Smooth muscle cell (in vitro differentiated cells): ENCODE results near the gene IL4I1. TPM values are rescaled to one million over a fixed set of nuclear protein-coding genes. Genes with fewer than 3 reads are reported as not detected.

Source experiments
- DNase-seq: peaks from one replicate; lab custom pipeline; 2025; ENCODE audit not compliant: unreplicated experiment; lab: John Stamatoyannopoulos, UW
- H2AFZ ChIP-seq: fragments of 200-600 bp; sonication (generic); 2 replicates; pipeline ENCODE4 v1.6.0; 2016; ENCODE audit warnings: antibody characterized with exemption, low read depth, mild to moderate bottlenecking
- H3F3A ChIP-seq: fragments of 200-600 bp; sonication (generic); 2 replicates; pipeline ENCODE4 v1.6.0; 2017; ENCODE audit warnings: antibody characterized with exemption, low read depth
- H3K27ac ChIP-seq: fragments of 200-600 bp; sonication (generic); 2 replicates; pipeline ENCODE4 v1.5.1; 2016; ENCODE audit warnings: low read depth, mild to moderate bottlenecking
- H3K27me3 ChIP-seq: fragments of 200-600 bp; sonication (generic); 2 replicates; pipeline ENCODE4 v1.6.1; 2016; ENCODE audit warnings: low read depth, mild to moderate bottlenecking
- H3K36me3 ChIP-seq: fragments of 200-600 bp; sonication (generic); 2 replicates; pipeline ENCODE4 v1.5.1; 2016; ENCODE audit warnings: low read depth
- H3K4me1 ChIP-seq: fragments of 200-600 bp; sonication (generic); 2 replicates; pipeline ENCODE4 v1.5.1; 2016; ENCODE audit warnings: low read depth
- H3K4me2 ChIP-seq: fragments of 200-600 bp; sonication (generic); 2 replicates; pipeline ENCODE4 v1.6.0; 2016; ENCODE audit warnings: mild to moderate bottlenecking
- H3K4me3 ChIP-seq: fragments of 200-600 bp; sonication (generic); 2 replicates; pipeline ENCODE4 v1.5.1; 2016; ENCODE audit warnings: mild to moderate bottlenecking
- H3K79me2 ChIP-seq: fragments of 200-600 bp; sonication (generic); 2 replicates; pipeline ENCODE4 v1.6.0; 2016; ENCODE audit warnings: low read depth, mild to moderate bottlenecking
- H3K9ac ChIP-seq: fragments of 200-600 bp; sonication (generic); 2 replicates; pipeline ENCODE4 v1.6.0; 2016; ENCODE audit warnings: low read depth
- H3K9me3 ChIP-seq: fragments of 200-600 bp; sonication (generic); replicated peaks from 2 replicates; pipeline ENCODE4 v1.5.1; 2016; ENCODE audit warnings: low read depth
- H4K20me1 ChIP-seq: fragments of 200-600 bp; sonication (generic); 2 replicates; pipeline ENCODE4 v1.6.0; 2016; ENCODE audit warnings: low read depth
- WGBS: methylation state at CpG from one replicate; pipeline ENCODE4 v1.1.7; 2016; ENCODE audit warnings: low lambda C conversion rate; 5-methylcytosine and 5-hydroxymethylcytosine counted together
- polyA plus RNA-seq: library from polyadenylated mRNA; unstranded; fragments of >200 nt; fragmentation: Nextera tagmentation; extraction: Ambion mirVana; gene quantifications from 2 replicates; pipeline ENCODE4 v1.2.1, GENCODE V29; 2016
- total RNA-seq: library from RNA; depleted of rRNA; stranded (reverse); fragments of >200 nt; gene quantifications from 2 replicates; pipeline ENCODE4 v1.2.3, GENCODE V29; 2014
- TF ChIP-seq, protein P1 (sequence below): fragments of 200-600 bp; sonication (generic); IDR thresholded peaks from 2 replicates; pipeline ENCODE4 v1.5.1; 2017; ENCODE audit warnings: borderline replicate concordance, mild to moderate bottlenecking, antibody characterized with exemption; ENCODE audit not compliant: insufficient read depth, poor library complexity, severe bottlenecking

IL4I1 gene
- total and polyA plus RNA-seq, 2 experiments from 2014 or later = 1.3 TPM; not detected in 1

DNA sequence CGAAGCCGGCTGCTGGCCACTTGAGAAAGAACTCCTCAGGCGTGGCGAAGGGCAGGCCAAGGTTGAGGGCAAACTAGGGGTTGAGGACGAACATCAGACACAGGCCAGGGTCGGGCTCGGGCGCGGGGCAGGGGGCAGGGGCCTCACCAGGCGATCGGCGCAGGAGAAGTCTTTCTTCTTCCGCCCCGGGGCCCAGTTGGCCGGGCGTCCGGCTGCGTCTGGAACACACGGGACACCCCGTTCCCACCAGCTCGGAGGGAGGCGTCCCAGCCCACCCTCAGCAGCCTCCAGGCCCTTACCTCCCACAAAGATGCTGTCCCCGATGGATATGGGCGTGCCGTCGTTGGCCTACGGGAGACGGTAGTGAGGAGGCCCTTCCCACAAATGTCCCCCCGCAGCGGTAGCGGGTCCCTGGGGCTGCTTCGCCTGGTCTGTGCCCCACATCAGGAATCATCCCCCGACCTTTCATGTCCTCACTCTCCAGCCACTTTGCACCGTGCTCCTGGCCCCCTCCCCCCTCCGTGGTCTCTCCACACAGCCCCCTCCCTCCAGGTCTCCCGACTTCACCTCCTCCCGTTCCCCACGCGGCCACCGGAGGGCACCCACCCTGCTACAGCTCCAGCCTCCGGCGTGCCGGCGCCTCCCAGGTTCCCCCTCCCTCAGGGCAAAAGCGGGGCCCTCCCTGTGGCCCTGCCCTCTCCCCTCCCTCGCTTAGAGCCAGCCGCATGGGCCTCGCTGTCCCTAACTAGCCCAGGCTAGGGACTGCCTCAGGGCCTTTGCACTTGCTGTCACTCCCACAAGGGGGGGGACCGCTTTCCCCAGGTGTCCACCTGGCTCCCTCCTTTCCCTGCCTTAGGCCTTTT lies 34.1 kb downstream of the IL4I1 start:
- 83% methylated on average over 34 of the region's 49 CpGs for WGBS
- H3K36me3 ChIP-seq = no peaks in the 10 kb centered on the region
- H3K4me2 ChIP-seq = no peak overlapping the region
- no peaks in the 10 kb centered on the region for H3K27me3 ChIP-seq
- DNase-seq = no peak
- no peak overlapping the region for H3K4me3 ChIP-seq
- peaks cover 31% of the 10 kb centered on the region for H3K79me2 ChIP-seq
- peaks cover 7% of the 10 kb centered on the region for H3K4me1 ChIP-seq
- peaks cover 15% of the 10 kb centered on the region for H3F3A ChIP-seq
- no peak overlapping the region for H3K27ac ChIP-seq
- no peaks in the 10 kb centered on the region for H3K9me3 ChIP-seq
- TF ChIP-seq, protein P1, sequence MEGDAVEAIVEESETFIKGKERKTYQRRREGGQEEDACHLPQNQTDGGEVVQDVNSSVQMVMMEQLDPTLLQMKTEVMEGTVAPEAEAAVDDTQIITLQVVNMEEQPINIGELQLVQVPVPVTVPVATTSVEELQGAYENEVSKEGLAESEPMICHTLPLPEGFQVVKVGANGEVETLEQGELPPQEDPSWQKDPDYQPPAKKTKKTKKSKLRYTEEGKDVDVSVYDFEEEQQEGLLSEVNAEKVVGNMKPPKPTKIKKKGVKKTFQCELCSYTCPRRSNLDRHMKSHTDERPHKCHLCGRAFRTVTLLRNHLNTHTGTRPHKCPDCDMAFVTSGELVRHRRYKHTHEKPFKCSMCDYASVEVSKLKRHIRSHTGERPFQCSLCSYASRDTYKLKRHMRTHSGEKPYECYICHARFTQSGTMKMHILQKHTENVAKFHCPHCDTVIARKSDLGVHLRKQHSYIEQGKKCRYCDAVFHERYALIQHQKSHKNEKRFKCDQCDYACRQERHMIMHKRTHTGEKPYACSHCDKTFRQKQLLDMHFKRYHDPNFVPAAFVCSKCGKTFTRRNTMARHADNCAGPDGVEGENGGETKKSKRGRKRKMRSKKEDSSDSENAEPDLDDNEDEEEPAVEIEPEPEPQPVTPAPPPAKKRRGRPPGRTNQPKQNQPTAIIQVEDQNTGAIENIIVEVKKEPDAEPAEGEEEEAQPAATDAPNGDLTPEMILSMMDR = peak; percentile 24
- H4K20me1 ChIP-seq = peaks cover 27% of the 10 kb centered on the region
- no peak overlapping the region for H3K9ac ChIP-seq
- no peak overlapping the region for H2AFZ ChIP-seq

GRCh38 chr19:49861541-49862378 lies 34.9 kb downstream of the IL4I1 start:
- TF ChIP-seq, protein P1 = no peak
- Histone ChIP-seq H3K79me2 (peaks cover 31% of the 10 kb centered on the region), H3K4me1 (peaks cover 7% of the 10 kb centered on the region), H3K27ac (no peak overlapping the region), H3K9ac (no peak overlapping the region), H2AFZ (no peak overlapping the region), H3K4me3 (no peak overlapping the region), H4K20me1 (peaks cover 36% of the 10 kb centered on the region), H3K36me3 (no peaks in the 10 kb centered on the region), H3K4me2 (no peak overlapping the region), H3K27me3 (no peaks in the 10 kb centered on the region), H3K9me3 (no peaks in the 10 kb centered on the region), H3F3A (peaks cover 24% of the 10 kb centered on the region)
- WGBS = 93% methylated on average over 58 of the region's 60 CpGs
- DNase-seq = no peak

DNA sequence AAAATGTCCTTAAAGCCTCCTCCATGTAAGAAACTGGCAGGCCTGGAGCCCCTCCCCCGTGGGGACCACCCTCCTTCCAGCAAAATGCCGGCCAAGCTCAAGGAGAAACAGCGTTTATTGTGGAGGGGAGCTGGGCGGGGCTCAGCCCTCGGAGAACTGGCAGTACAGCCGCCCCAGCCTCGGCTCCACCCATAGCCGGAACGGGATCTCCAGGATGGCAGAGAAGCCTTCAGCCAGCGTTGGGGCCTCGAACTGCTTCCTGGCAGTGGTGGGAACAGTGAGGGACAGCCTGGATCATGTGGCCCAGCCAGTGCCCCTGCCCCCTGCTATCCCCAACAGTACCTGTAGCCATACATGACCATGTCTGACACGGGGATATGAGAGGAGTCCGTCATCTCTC lies 35.6 kb downstream of the IL4I1 start:
- DNase-seq = no peak
- H2AFZ ChIP-seq = no peak overlapping the region
- no peak overlapping the region for H3K4me2 ChIP-seq
- peaks cover 37% of the 10 kb centered on the region for H4K20me1 ChIP-seq
- H3F3A ChIP-seq = peaks cover 25% of the 10 kb centered on the region
- TF ChIP-seq, protein P1 = no peak
- H3K27me3 ChIP-seq = no peaks in the 10 kb centered on the region
- 60% methylated on average over 12 of the region's 13 CpGs for WGBS
- no peaks in the 10 kb centered on the region for H3K9me3 ChIP-seq
- peaks cover 24% of the 10 kb centered on the region for H3K79me2 ChIP-seq
- H3K4me3 ChIP-seq = no peak overlapping the region
- H3K4me1 ChIP-seq = peaks cover under 1% of the 10 kb centered on the region
- H3K9ac ChIP-seq = no peak overlapping the region
- no peaks in the 10 kb centered on the region for H3K36me3 ChIP-seq
- peak overlapping the region; percentile 29 for H3K27ac ChIP-seq
